Measurements from ENCODE around the gene HAPLN1.

Gene HAPLN1

GRCh38 chr5:83636156-83636555, 84.5 kb downstream of the HAPLN1 start:
- DNase-seq, result no peak

GRCh38 chr5:83633285-83633684, 87.4 kb downstream of the HAPLN1 start:
- DNase-seq, result no peak

- no peak for DNase-seq
Measured at GRCh38 chr5:83632874-83633273, 87.8 kb downstream of the HAPLN1 start.

- no peak for DNase-seq
Measured at GRCh38 chr5:83628360-83628759, 92.3 kb downstream of the HAPLN1 start.

- no peak for DNase-seq
Measured at GRCh38 chr5:83614841-83615240, 105.8 kb downstream of the HAPLN1 start.

- DNase-seq, result no peak
Measured at GRCh38 chr5:83608122-83608521, 112.5 kb downstream of the HAPLN1 start.

- no peak for DNase-seq
Measured at GRCh38 chr5:83595217-83595616, 125.4 kb downstream of the HAPLN1 start.

- no peak for DNase-seq
Measured at GRCh38 chr5:83590966-83591365, 129.7 kb downstream of the HAPLN1 start.

- no peak for DNase-seq
Measured at GRCh38 chr5:83589786-83590185, 130.9 kb downstream of the HAPLN1 start.

Data from activated naive CD4-positive, alpha-beta T cell treated with anti-CD3 and anti-CD28 coated beads, Interleukin-2, amount 50 U/mL, for 16 hours (primary cell).